Smooth muscle cell (in vitro differentiated cells): ENCODE results near the gene CTDP1. TPM values are rescaled to one million over a fixed set of nuclear protein-coding genes. Genes with fewer than 3 reads are reported as not detected.

Source experiments
- DNase-seq: peaks from one replicate; lab custom pipeline; 2025; ENCODE audit not compliant: unreplicated experiment; lab: John Stamatoyannopoulos, UW
- H2AFZ ChIP-seq: fragments of 200-600 bp; sonication (generic); 2 replicates; pipeline ENCODE4 v1.6.0; 2016; ENCODE audit warnings: antibody characterized with exemption, low read depth, mild to moderate bottlenecking
- H3F3A ChIP-seq: fragments of 200-600 bp; sonication (generic); 2 replicates; pipeline ENCODE4 v1.6.0; 2017; ENCODE audit warnings: antibody characterized with exemption, low read depth
- H3K27ac ChIP-seq: fragments of 200-600 bp; sonication (generic); 2 replicates; pipeline ENCODE4 v1.5.1; 2016; ENCODE audit warnings: low read depth, mild to moderate bottlenecking
- H3K27me3 ChIP-seq: fragments of 200-600 bp; sonication (generic); 2 replicates; pipeline ENCODE4 v1.6.1; 2016; ENCODE audit warnings: low read depth, mild to moderate bottlenecking
- H3K36me3 ChIP-seq: fragments of 200-600 bp; sonication (generic); 2 replicates; pipeline ENCODE4 v1.5.1; 2016; ENCODE audit warnings: low read depth
- H3K4me1 ChIP-seq: fragments of 200-600 bp; sonication (generic); 2 replicates; pipeline ENCODE4 v1.5.1; 2016; ENCODE audit warnings: low read depth
- H3K4me2 ChIP-seq: fragments of 200-600 bp; sonication (generic); 2 replicates; pipeline ENCODE4 v1.6.0; 2016; ENCODE audit warnings: mild to moderate bottlenecking
- H3K4me3 ChIP-seq: fragments of 200-600 bp; sonication (generic); 2 replicates; pipeline ENCODE4 v1.5.1; 2016; ENCODE audit warnings: mild to moderate bottlenecking
- H3K79me2 ChIP-seq: fragments of 200-600 bp; sonication (generic); 2 replicates; pipeline ENCODE4 v1.6.0; 2016; ENCODE audit warnings: low read depth, mild to moderate bottlenecking
- H3K9ac ChIP-seq: fragments of 200-600 bp; sonication (generic); 2 replicates; pipeline ENCODE4 v1.6.0; 2016; ENCODE audit warnings: low read depth
- H3K9me3 ChIP-seq: fragments of 200-600 bp; sonication (generic); replicated peaks from 2 replicates; pipeline ENCODE4 v1.5.1; 2016; ENCODE audit warnings: low read depth
- H4K20me1 ChIP-seq: fragments of 200-600 bp; sonication (generic); 2 replicates; pipeline ENCODE4 v1.6.0; 2016; ENCODE audit warnings: low read depth
- WGBS: methylation state at CpG from one replicate; pipeline ENCODE4 v1.1.7; 2016; ENCODE audit warnings: low lambda C conversion rate; 5-methylcytosine and 5-hydroxymethylcytosine counted together
- polyA plus RNA-seq: library from polyadenylated mRNA; unstranded; fragments of >200 nt; fragmentation: Nextera tagmentation; extraction: Ambion mirVana; gene quantifications from 2 replicates; pipeline ENCODE4 v1.2.1, GENCODE V29; 2016
- total RNA-seq: library from RNA; depleted of rRNA; stranded (reverse); fragments of >200 nt; gene quantifications from 2 replicates; pipeline ENCODE4 v1.2.3, GENCODE V29; 2014
- TF ChIP-seq, protein P1 (sequence below): fragments of 200-600 bp; sonication (generic); IDR thresholded peaks from 2 replicates; pipeline ENCODE4 v1.5.1; 2017; ENCODE audit warnings: borderline replicate concordance, mild to moderate bottlenecking, antibody characterized with exemption; ENCODE audit not compliant: insufficient read depth, poor library complexity, severe bottlenecking

CTDP1 gene
- total and polyA plus RNA-seq, 2 experiments from 2014 or later: 14.1 to 18.4 TPM

DNA sequence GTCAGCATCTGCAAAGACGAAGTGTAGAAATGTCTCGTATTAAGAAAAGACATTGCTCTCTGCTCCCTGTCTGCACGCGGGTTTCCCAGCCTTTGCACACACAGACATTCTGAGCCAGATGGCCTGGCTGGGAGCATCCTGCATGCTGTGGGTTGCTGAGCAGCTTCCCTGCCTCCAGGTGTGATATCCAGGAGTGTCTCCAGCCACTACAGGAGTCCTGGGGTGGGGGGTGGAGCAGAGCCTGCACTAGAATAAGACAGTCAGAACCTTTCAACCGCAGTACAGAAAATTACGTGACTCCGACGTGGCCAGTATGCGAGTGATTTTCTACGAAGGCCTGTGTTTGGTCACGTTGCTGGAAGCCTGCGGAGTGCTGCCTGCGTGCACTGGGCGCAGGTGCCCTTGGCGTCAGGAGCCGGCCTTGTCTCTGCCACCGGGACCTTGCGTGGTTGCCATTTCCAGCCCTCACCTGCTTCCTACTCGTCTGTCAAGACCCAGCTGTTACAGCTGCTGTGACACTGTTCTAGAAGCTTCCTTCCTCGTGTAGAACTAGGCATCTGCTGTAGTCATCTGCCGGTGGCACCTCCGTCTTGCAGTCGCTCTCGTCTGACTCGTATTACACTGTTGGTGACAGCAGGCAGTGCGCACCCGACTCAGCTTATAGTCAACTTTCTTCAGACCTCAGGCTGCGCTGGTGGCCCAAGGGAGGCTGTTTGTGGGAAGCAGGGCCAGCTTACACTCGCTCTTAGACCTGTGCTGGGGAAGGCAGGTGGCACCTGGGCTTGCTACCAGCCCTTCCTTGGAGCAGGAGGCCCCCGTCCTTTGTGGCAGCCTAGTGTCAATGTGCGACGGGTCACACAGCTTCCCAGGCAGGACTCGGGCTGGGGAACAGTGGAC is 11.2 kb downstream of the CTDP1 start:
- Histone ChIP-seq H3K4me2 (no peak overlapping the region), H3K4me1 (no peaks in the 10 kb centered on the region), H3K9ac (no peak overlapping the region), H3F3A (no peaks in the 10 kb centered on the region), H3K9me3 (no peaks in the 10 kb centered on the region), H3K27me3 (no peaks in the 10 kb centered on the region), H3K4me3 (no peak overlapping the region), H4K20me1 (peaks cover 86% of the 10 kb centered on the region), H3K36me3 (no peaks in the 10 kb centered on the region), H3K27ac (no peak overlapping the region), H3K79me2 (peaks cover 49% of the 10 kb centered on the region), H2AFZ (no peak overlapping the region)
- WGBS: 89% methylated on average over 33 of the region's 33 CpGs
- TF ChIP-seq, protein P1, sequence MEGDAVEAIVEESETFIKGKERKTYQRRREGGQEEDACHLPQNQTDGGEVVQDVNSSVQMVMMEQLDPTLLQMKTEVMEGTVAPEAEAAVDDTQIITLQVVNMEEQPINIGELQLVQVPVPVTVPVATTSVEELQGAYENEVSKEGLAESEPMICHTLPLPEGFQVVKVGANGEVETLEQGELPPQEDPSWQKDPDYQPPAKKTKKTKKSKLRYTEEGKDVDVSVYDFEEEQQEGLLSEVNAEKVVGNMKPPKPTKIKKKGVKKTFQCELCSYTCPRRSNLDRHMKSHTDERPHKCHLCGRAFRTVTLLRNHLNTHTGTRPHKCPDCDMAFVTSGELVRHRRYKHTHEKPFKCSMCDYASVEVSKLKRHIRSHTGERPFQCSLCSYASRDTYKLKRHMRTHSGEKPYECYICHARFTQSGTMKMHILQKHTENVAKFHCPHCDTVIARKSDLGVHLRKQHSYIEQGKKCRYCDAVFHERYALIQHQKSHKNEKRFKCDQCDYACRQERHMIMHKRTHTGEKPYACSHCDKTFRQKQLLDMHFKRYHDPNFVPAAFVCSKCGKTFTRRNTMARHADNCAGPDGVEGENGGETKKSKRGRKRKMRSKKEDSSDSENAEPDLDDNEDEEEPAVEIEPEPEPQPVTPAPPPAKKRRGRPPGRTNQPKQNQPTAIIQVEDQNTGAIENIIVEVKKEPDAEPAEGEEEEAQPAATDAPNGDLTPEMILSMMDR: no peak
- DNase-seq: no peak

DNA sequence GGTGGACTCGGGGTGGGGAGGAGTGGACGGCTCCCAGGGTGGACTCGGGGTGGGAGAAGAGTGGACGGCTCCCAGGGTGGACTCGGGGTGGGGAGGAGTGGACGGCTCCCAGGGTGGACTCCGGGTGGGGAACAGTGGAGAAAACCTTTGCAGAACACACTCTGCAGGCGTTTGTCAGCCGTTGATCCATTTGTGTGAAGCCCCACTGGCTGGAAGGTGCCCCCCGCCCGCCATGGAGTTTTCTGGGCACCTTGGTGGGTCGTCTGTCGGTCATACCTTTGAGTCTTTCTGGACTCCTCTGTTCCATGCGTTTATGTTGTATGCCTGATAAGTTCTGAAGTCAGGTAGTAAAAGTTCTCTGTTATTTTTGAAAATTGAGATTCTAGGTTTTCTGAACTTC is 12.5 kb downstream of the CTDP1 start:
- 97% methylated on average over 7 of the region's 14 CpGs for WGBS
- DNase-seq: no peak
- Histone ChIP-seq H3K9ac (no peak overlapping the region), H3F3A (no peaks in the 10 kb centered on the region), H3K9me3 (no peaks in the 10 kb centered on the region), H3K4me1 (no peaks in the 10 kb centered on the region), H3K79me2 (peaks cover 42% of the 10 kb centered on the region), H3K27me3 (no peaks in the 10 kb centered on the region), H3K27ac (no peak overlapping the region), H2AFZ (no peak overlapping the region), H4K20me1 (peaks cover 79% of the 10 kb centered on the region), H3K36me3 (no peaks in the 10 kb centered on the region), H3K4me2 (no peak overlapping the region), H3K4me3 (no peak overlapping the region)
- TF ChIP-seq, protein P1: no peak

DNA sequence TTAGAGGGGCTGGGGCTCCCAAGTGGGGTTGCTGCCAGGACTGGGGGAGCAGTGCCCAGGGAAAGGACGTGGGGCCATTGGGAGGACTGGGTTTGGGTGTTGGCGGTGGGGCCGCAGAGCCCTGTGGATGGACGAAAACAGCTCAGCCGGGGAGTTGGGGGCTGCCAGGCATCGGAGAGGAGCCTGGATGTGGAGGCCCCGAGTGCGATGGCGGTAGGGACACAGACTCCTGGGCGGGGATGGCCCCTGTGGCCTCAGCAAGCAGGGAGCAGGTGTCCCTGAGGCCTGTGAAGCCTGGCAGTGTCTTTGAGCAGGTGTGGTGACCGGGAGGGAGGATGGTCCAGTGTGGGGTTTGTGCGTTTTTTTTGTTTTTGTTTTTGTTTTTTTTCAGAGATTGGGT is 13.3 kb downstream of the CTDP1 start:
- WGBS: 97% methylated on average over 11 of the region's 12 CpGs
- DNase-seq: no peak
- H3K4me3 ChIP-seq: no peak overlapping the region
- peaks cover 78% of the 10 kb centered on the region for H4K20me1 ChIP-seq
- peaks cover 42% of the 10 kb centered on the region for H3K79me2 ChIP-seq
- H3K4me1 ChIP-seq: no peaks in the 10 kb centered on the region
- no peak overlapping the region for H3K27ac ChIP-seq
- no peak overlapping the region for H3K9ac ChIP-seq
- no peaks in the 10 kb centered on the region for H3K27me3 ChIP-seq
- H3F3A ChIP-seq: no peaks in the 10 kb centered on the region
- H3K4me2 ChIP-seq: no peak overlapping the region
- H3K9me3 ChIP-seq: no peaks in the 10 kb centered on the region
- TF ChIP-seq, protein P1: no peak
- H3K36me3 ChIP-seq: no peaks in the 10 kb centered on the region
- H2AFZ ChIP-seq: no peak overlapping the region
